NCI-H2227 treated with DMSO at 0.1 percent for 48 hours (cell line): ENCODE data around the gene RAD51AP1.

ENCODE experiments used
- DNase-seq: peaks from one replicate; lab custom pipeline; 2025; lab: John Stamatoyannopoulos, UW

Gene RAD51AP1

GRCh38 chr12:4595881-4596280, 57.2 kb downstream of the RAD51AP1 start:
- no peak for DNase-seq

- no peak for DNase-seq
Observed at GRCh38 chr12:4603421-4603820, 64.7 kb downstream of the RAD51AP1 start.

- no peak for DNase-seq
Observed at GRCh38 chr12:4603946-4604345, 65.3 kb downstream of the RAD51AP1 start.

GRCh38 chr12:4604684-4605193, 66.0 kb downstream of the RAD51AP1 start:
- peak; percentile 31 for DNase-seq

DNA sequence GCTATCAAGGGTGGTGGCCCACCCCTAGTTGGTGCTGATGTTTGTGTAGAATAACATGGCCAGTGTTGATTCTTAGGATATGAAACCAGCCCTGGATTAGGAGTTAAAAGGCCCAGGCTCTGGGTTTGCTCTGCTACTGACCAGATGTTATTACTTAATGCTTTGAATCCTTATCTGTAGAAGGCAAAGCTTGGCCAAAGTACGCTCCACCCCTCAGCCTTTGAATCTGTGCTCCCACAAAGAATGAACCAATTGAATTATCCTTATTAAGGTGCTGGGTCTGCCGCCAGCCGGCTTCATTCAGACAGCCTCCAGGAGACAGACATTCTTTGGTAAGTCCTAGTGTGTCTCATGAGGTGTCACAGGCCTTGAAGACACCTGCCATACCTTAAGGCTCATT, 68.4 kb downstream of the RAD51AP1 start:
- no peak for DNase-seq

GRCh38 chr12:4609071-4609470, 70.4 kb downstream of the RAD51AP1 start:
- no peak for DNase-seq
